GM12878 (cell line): ENCODE data around the gene PDE6B. TPM values are rescaled to one million over a fixed set of nuclear protein-coding genes. Genes with fewer than 3 reads are reported as not detected.

Experiments
- BACH1 ChIP-seq: fragments of 450-650 bp; IDR thresholded peaks from 2 replicates; pipeline ENCODE4 v1.6.1; 2017; ENCODE audit warnings: mild to moderate bottlenecking, borderline replicate concordance
- KAT2A ChIP-seq: conservative IDR thresholded peaks from 2 replicates; pipeline ENCODE4 v1.6.1; 2011; ENCODE audit warnings: low read depth, low read length; ENCODE audit not compliant: control insufficient read depth
- LARP7 ChIP-seq: fragments of 450-650 bp; IDR thresholded peaks from 2 replicates; pipeline ENCODE4 v1.6.1; 2017; ENCODE audit warnings: mild to moderate bottlenecking
- RAD51 ChIP-seq: fragments of 450-650 bp; IDR thresholded peaks from 2 replicates; pipeline ENCODE4 v1.6.1; 2016; ENCODE audit warnings: moderate library complexity, mild to moderate bottlenecking, inconsistent platforms
- RB1 ChIP-seq: fragments of 450-650 bp; formaldehyde crosslinking; IDR thresholded peaks from 2 replicates; pipeline ENCODE4 v1.6.1; 2017; ENCODE audit warnings: mild to moderate bottlenecking, borderline replicate concordance
- SMC3 ChIP-seq: IDR thresholded peaks from 2 replicates; pipeline ENCODE4 v1.6.1; 2011; ENCODE audit warnings: low read length, improper control_type of control experiment, borderline replicate concordance
- USF1 ChIP-seq: IDR thresholded peaks from 2 replicates; pipeline ENCODE4 v1.6.1; 2011; ENCODE audit warnings: borderline replicate concordance, low read depth, mild to moderate bottlenecking, moderate library complexity, mixed read lengths, low read length; ENCODE audit not compliant: insufficient read depth; ENCODE audit errors: extremely low read length
- ZNF24 ChIP-seq: fragments of 450-650 bp; IDR thresholded peaks from 2 replicates; pipeline ENCODE4 v1.6.1; 2017; ENCODE audit warnings: antibody characterized with exemption, mild to moderate bottlenecking
- ZNF384 ChIP-seq: IDR thresholded peaks from 2 replicates; pipeline ENCODE4 v1.6.1; 2012; ENCODE audit warnings: low read depth, mild to moderate bottlenecking, low read length, improper control_type of control experiment, borderline replicate concordance
- ZNF592 ChIP-seq: fragments of 450-650 bp; IDR thresholded peaks from 2 replicates; pipeline ENCODE4 v1.6.1; 2017; ENCODE audit warnings: mild to moderate bottlenecking, moderate library complexity
- polyA plus RNA-seq, 11 experiments: library from polyadenylated mRNA; depleted of rRNA in 4 of 11; unstranded in 6 of 11; stranded (reverse) in 5 of 11; fragments of >200 nt; fragmentation: Nextera tagmentation in 4 of 11; fragmentation: Illumina TruSeq in 1 of 11; extraction: Ambion mirVana in 4 of 11; extraction: Trizol in 1 of 11; gene quantifications; 1 replicate in 1 of 11; 2 replicates in 10 of 11; pipeline versions ENCODE4 v1.2.1 to v1.2.3, GENCODE V29; 2011 to 2016; ENCODE audit warnings: inconsistent platforms in 2 of 11, missing spikeins in 2 of 11, low read depth in 1 of 11
- total RNA-seq, 4 experiments: library from RNA; depleted of rRNA in 3 of 4; stranded (reverse); fragments of >200 nt in 3 of 4; fragmentation: Illumina TruSeq in 1 of 4; extraction: Trizol in 1 of 4; gene quantifications; 2 replicates each; pipeline versions ENCODE4 v1.2.1 to v1.2.3, GENCODE V29; 2013 to 2021
- TF ChIP-seq, protein P1 (sequence below): fragments of 450-650 bp; formaldehyde crosslinking; IDR thresholded peaks from 2 replicates; pipeline ENCODE4 v1.4.0; 2020; ENCODE audit warnings: mild to moderate bottlenecking, moderate library complexity
- TF ChIP-seq, protein P2 (sequence below): fragments of 450-650 bp; IDR thresholded peaks from 2 replicates; pipeline ENCODE4 v1.6.1; 2017; ENCODE audit warnings: mild to moderate bottlenecking, low read depth, inconsistent platforms; ENCODE audit not compliant: poor library complexity, severe bottlenecking
- TF ChIP-seq, protein P3 (sequence below): fragments of 450-650 bp; IDR thresholded peaks from 2 replicates; pipeline ENCODE4 v1.6.1; 2017; ENCODE audit warnings: mild to moderate bottlenecking, moderate library complexity

PDE6B gene
- total and polyA plus RNA-seq, 10 of the 15 experiments (the other 5 are each of a cell fraction or from before 2014, with no cell fraction given): 2.6 to 6.4 (median 3.8) TPM

- TF ChIP-seq ZNF592 (no peak), RB1 (peak; percentile 73; the same call in 1 of the 2 replicates), KAT2A (no peak), BACH1 (peak; percentile 69), LARP7 (peak; percentile 78), USF1 (no peak), ZNF384 (no peak), SMC3 (no peak), ZNF24 (no peak), RAD51 (no peak)
- TF ChIP-seq, protein P1, sequence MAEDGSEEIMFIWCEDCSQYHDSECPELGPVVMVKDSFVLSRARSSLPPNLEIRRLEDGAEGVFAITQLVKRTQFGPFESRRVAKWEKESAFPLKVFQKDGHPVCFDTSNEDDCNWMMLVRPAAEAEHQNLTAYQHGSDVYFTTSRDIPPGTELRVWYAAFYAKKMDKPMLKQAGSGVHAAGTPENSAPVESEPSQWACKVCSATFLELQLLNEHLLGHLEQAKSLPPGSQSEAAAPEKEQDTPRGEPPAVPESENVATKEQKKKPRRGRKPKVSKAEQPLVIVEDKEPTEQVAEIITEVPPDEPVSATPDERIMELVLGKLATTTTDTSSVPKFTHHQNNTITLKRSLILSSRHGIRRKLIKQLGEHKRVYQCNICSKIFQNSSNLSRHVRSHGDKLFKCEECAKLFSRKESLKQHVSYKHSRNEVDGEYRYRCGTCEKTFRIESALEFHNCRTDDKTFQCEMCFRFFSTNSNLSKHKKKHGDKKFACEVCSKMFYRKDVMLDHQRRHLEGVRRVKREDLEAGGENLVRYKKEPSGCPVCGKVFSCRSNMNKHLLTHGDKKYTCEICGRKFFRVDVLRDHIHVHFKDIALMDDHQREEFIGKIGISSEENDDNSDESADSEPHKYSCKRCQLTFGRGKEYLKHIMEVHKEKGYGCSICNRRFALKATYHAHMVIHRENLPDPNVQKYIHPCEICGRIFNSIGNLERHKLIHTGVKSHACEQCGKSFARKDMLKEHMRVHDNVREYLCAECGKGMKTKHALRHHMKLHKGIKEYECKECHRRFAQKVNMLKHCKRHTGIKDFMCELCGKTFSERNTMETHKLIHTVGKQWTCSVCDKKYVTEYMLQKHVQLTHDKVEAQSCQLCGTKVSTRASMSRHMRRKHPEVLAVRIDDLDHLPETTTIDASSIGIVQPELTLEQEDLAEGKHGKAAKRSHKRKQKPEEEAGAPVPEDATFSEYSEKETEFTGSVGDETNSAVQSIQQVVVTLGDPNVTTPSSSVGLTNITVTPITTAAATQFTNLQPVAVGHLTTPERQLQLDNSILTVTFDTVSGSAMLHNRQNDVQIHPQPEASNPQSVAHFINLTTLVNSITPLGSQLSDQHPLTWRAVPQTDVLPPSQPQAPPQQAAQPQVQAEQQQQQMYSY (CRISPR knock-in tag): no peak
- TF ChIP-seq, protein P2, sequence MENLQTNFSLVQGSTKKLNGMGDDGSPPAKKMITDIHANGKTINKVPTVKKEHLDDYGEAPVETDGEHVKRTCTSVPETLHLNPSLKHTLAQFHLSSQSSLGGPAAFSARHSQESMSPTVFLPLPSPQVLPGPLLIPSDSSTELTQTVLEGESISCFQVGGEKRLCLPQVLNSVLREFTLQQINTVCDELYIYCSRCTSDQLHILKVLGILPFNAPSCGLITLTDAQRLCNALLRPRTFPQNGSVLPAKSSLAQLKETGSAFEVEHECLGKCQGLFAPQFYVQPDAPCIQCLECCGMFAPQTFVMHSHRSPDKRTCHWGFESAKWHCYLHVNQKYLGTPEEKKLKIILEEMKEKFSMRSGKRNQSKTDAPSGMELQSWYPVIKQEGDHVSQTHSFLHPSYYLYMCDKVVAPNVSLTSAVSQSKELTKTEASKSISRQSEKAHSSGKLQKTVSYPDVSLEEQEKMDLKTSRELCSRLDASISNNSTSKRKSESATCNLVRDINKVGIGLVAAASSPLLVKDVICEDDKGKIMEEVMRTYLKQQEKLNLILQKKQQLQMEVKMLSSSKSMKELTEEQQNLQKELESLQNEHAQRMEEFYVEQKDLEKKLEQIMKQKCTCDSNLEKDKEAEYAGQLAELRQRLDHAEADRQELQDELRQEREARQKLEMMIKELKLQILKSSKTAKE: no peak
- TF ChIP-seq, protein P3, sequence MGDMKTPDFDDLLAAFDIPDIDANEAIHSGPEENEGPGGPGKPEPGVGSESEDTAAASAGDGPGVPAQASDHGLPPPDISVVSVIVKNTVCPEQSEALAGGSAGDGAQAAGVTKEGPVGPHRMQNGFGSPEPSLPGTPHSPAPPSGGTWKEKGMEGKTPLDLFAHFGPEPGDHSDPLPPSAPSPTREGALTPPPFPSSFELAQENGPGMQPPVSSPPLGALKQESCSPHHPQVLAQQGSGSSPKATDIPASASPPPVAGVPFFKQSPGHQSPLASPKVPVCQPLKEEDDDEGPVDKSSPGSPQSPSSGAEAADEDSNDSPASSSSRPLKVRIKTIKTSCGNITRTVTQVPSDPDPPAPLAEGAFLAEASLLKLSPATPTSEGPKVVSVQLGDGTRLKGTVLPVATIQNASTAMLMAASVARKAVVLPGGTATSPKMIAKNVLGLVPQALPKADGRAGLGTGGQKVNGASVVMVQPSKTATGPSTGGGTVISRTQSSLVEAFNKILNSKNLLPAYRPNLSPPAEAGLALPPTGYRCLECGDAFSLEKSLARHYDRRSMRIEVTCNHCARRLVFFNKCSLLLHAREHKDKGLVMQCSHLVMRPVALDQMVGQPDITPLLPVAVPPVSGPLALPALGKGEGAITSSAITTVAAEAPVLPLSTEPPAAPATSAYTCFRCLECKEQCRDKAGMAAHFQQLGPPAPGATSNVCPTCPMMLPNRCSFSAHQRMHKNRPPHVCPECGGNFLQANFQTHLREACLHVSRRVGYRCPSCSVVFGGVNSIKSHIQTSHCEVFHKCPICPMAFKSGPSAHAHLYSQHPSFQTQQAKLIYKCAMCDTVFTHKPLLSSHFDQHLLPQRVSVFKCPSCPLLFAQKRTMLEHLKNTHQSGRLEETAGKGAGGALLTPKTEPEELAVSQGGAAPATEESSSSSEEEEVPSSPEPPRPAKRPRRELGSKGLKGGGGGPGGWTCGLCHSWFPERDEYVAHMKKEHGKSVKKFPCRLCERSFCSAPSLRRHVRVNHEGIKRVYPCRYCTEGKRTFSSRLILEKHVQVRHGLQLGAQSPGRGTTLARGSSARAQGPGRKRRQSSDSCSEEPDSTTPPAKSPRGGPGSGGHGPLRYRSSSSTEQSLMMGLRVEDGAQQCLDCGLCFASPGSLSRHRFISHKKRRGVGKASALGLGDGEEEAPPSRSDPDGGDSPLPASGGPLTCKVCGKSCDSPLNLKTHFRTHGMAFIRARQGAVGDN: no peak
These were observed 80.1 kb downstream of the PDE6B start, which contains the start of gene PCGF3 (continued) for GRCh38 chr4:705278-706082.
